Endothelial cell of umbilical vein (primary cell): Measurements from ENCODE around the gene ARSH. TPM values are rescaled to one million over a fixed set of nuclear protein-coding genes. Genes with fewer than 3 reads are reported as not detected.

Source experiments
- BruUV-seq: library from RNA; stranded (reverse); fragments of 400-500 nt; replicated peaks from 2 replicates; lab custom pipeline; 2021; lab: Mats Ljungman, UMichigan
- CTCF ChIA-PET: fragments of 300-600, 350-600 bp; sonication (Branson Sonifier 250); formaldehyde crosslinking; loops from one replicate; lab custom pipeline; 2021; ENCODE audit warnings: antibody characterized with exemption, inconsistent platforms; lab: Charles Lee
- POLR2A ChIA-PET: fragments of 300-600, 350-600 bp; sonication (Branson Sonifier 250); formaldehyde crosslinking; loops from one replicate; lab custom pipeline; 2021; ENCODE audit warnings: antibody characterized with exemption, inconsistent platforms; lab: Charles Lee
- DNase-seq: peaks from one replicate; pipeline ENCODE4 v3.0.0-alpha.2; 2011; ENCODE audit warnings: low read depth, low spot score
- FAIRE-seq: peaks from 2 replicates; lab custom pipeline; 2011; peaks lifted over from hg19 to GRCh38; lab: Jason Lieb, UNC
- H2AFZ ChIP-seq: 2 replicates; pipeline ENCODE4 v1.6.0; 2012; ENCODE audit warnings: low read depth, low read length, control low read depth, inconsistent platforms
- H3K27ac ChIP-seq: 2 replicates; pipeline ENCODE4 v1.5.1; 2011; ENCODE audit warnings: low read depth, mild to moderate bottlenecking, control low read depth, low read length, moderate library complexity; ENCODE audit not compliant: insufficient read depth
- H3K27me3 ChIP-seq, 2 experiments: 2 replicates each; pipeline versions ENCODE4 v1.6.0 to v1.6.1; 2011; ENCODE audit warnings: low read length in 2 of 2, mixed read lengths in 1 of 2; ENCODE audit not compliant: control insufficient read depth in 2 of 2, insufficient read depth in 2 of 2
- H3K36me3 ChIP-seq, 2 experiments: 2 replicates in 1 of 2; 3 replicates in 1 of 2; pipeline ENCODE4 v1.5.1; 2011; ENCODE audit warnings: low read length in 2 of 2, mild to moderate bottlenecking in 1 of 2, moderate library complexity in 1 of 2; ENCODE audit not compliant: control insufficient read depth in 2 of 2, insufficient read depth in 2 of 2; ENCODE audit errors: extremely low read depth in 1 of 2
- H3K4me1 ChIP-seq: 3 replicates; pipeline ENCODE4 v1.5.1; 2011; ENCODE audit warnings: mild to moderate bottlenecking, low read length; ENCODE audit not compliant: control insufficient read depth, insufficient read depth; ENCODE audit errors: extremely low read depth
- H3K4me2 ChIP-seq: 2 replicates; pipeline ENCODE4 v1.6.1; 2011; ENCODE audit warnings: low read length, control low read depth, mixed read lengths; ENCODE audit not compliant: insufficient read depth
- H3K4me3 ChIP-seq, 3 experiments: fragments of 200-600 bp in 1 of 3; sonication (generic), shearing (Covaris generic) in 1 of 3; replicated peaks in 1 of 3; 2 replicates each; pipeline ENCODE4 v1.5.1; 2011 to 2016; ENCODE audit warnings: control low read depth in 3 of 3, low read length in 3 of 3, mild to moderate bottlenecking in 2 of 3, inconsistent platforms in 1 of 3, low read depth in 1 of 3, moderate library complexity in 1 of 3; ENCODE audit not compliant: insufficient read depth in 1 of 3
- H3K79me2 ChIP-seq: 2 replicates; pipeline ENCODE4 v1.6.0; 2012; ENCODE audit warnings: low read length, inconsistent platforms; ENCODE audit not compliant: control insufficient read depth, insufficient read depth
- H3K9ac ChIP-seq: replicated peaks from 2 replicates; pipeline ENCODE3; 2011; ENCODE audit warnings: low read length, control low read depth; ENCODE audit not compliant: insufficient read depth; ENCODE audit errors: extremely low read depth
- H3K9me1 ChIP-seq: replicated peaks from 3 replicates; pipeline ENCODE4 v1.6.0; 2011; ENCODE audit warnings: mild to moderate bottlenecking, low read length; ENCODE audit not compliant: control insufficient read depth, insufficient read depth; ENCODE audit errors: extremely low read depth
- H3K9me3 ChIP-seq: replicated peaks from 2 replicates; pipeline ENCODE4 v1.5.1; 2012; ENCODE audit warnings: low read length, inconsistent platforms; ENCODE audit not compliant: control insufficient read depth, insufficient read depth
- H4K20me1 ChIP-seq: replicated peaks from 2 replicates; pipeline ENCODE3; 2011; ENCODE audit warnings: mild to moderate bottlenecking, low read length; ENCODE audit not compliant: control insufficient read depth, insufficient read depth; ENCODE audit errors: extremely low read depth
- EZH2 ChIP-seq: IDR thresholded peaks from 2 replicates; pipeline ENCODE4 v1.6.1; 2012; ENCODE audit warnings: borderline replicate concordance, low read depth, mild to moderate bottlenecking, moderate library complexity, low read length, inconsistent platforms; ENCODE audit not compliant: severe bottlenecking
- FOS ChIP-seq: IDR thresholded peaks from 2 replicates; pipeline ENCODE4 v1.6.1; 2011; ENCODE audit warnings: mild to moderate bottlenecking, low read length, moderate library complexity, borderline replicate concordance; ENCODE audit not compliant: insufficient read depth
- GATA2 ChIP-seq: IDR thresholded peaks from 2 replicates; pipeline ENCODE4 v1.7.0; 2011; ENCODE audit warnings: low read depth, mild to moderate bottlenecking, moderate library complexity, mixed read lengths, low read length; ENCODE audit not compliant: insufficient read length, insufficient read depth
- JUN ChIP-seq: IDR thresholded peaks from 2 replicates; pipeline ENCODE4 v1.6.1; 2011; ENCODE audit warnings: borderline replicate concordance, low read depth; ENCODE audit not compliant: insufficient read length, insufficient read depth
- MYC ChIP-seq: IDR thresholded peaks from one replicate; pipeline ENCODE4 v1.6.1; 2011; ENCODE audit warnings: mild to moderate bottlenecking, low read depth, low read length
- POLR2A ChIP-seq: IDR thresholded peaks from 2 replicates; pipeline ENCODE4 v1.6.1; 2012; ENCODE audit warnings: low read depth, mild to moderate bottlenecking, control low read depth, low read length
- POLR2AphosphoS5 ChIP-seq: IDR thresholded peaks from 2 replicates; pipeline ENCODE4 v1.6.1; 2012; ENCODE audit warnings: low read depth, mild to moderate bottlenecking, control low read depth, low read length, moderate library complexity; ENCODE audit not compliant: insufficient read depth
- dilution Hi-C: fragments of 300-500 bp; cut with MboI; formaldehyde crosslinking; loops from one replicate; pipeline ENCODE4 v1.15.0; 2019; ENCODE audit warnings: low sequenced_read_pairs; ENCODE audit not compliant: extremely low pct_ligation_motif_present
- intact Hi-C: fragments of 100-400 bp; cut with micrococcal nuclease; formaldehyde crosslinking; loops from one replicate; pipeline ENCODE4 v1.10.0; 2022
- polyA plus RNA-seq, 4 experiments: library from polyadenylated mRNA; depleted of rRNA in 3 of 4; stranded (reverse) in 3 of 4; unstranded in 1 of 4; fragments of >200 nt; gene quantifications; 2 replicates each; pipeline versions ENCODE4 v1.2.1 to v1.2.3, GENCODE V29; 2011 to 2012; ENCODE audit warnings: missing spikeins in 1 of 4
- total RNA-seq: library from RNA; stranded (reverse); gene quantifications from 2 replicates; pipeline ENCODE4 v1.2.3, GENCODE V29; 2021
- TF ChIP-seq, protein P1 (sequence below): IDR thresholded peaks from 2 replicates; pipeline ENCODE4 v1.6.1; 2011; ENCODE audit not compliant: insufficient read depth, insufficient read length
- TF ChIP-seq, protein P2 (sequence below), 2 donors: IDR thresholded peaks; 1 replicate in 1 of 2; 2 replicates in 1 of 2; pipeline ENCODE4 v1.5.1; 2011; ENCODE audit warnings: low read length in 2 of 2, mild to moderate bottlenecking in 2 of 2, moderate library complexity in 2 of 2, control low read depth in 1 of 2, inconsistent platforms in 1 of 2, low read depth in 1 of 2; ENCODE audit not compliant: insufficient read depth in 1 of 2; ENCODE audit errors: extremely low read depth in 1 of 2

The ARSH gene
- total and polyA plus RNA-seq, 2 donors (not counting 3 experiments of a cell fraction or from before 2014, with no cell fraction given): not detected

DNA sequence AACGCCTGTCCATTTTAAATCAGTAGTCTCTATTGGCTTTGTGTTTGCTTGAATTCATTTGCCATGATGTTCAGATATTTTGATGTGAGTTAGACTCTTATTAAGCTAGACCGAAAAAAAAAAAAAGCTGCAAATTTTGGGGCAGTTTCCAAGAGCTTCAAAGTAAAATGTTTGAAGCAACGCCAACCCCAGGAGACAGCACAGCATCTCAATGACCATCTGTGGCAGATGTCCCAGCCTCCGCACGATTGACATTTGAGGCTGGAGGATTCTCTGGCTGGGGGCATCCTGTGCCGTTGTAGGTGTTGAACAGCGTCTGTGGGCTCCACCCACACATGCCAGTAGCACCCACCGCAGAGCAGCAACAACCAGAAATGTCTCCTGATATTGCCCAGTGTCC is 17.8 kb downstream of the ARSH start:
- H3K4me2 ChIP-seq: no peak overlapping the region
- H3K9ac ChIP-seq: no peak overlapping the region
- H3K4me3 ChIP-seq: no peak overlapping the region
- H3K27ac ChIP-seq: no peak overlapping the region
- DNase-seq (no peak), FAIRE-seq (no peak)
- no peaks in the 10 kb centered on the region for H3K27me3 ChIP-seq
- H3K79me2 ChIP-seq: no peaks in the 10 kb centered on the region
- no peaks in the 10 kb centered on the region for H4K20me1 ChIP-seq
- dilution Hi-C loops (no loop called here), intact Hi-C loops (no loop called here)
- CTCF ChIA-PET: no interaction called here
- H3K4me1 ChIP-seq: no peaks in the 10 kb centered on the region
- no peak overlapping the region for H2AFZ ChIP-seq
- H3K9me3 ChIP-seq: no peaks in the 10 kb centered on the region
- POLR2A ChIA-PET: no interaction called here
- BruUV-seq: no TSS peak
- H3K36me3 ChIP-seq: no peaks in the 10 kb centered on the region
- TF ChIP-seq POLR2A (no peak), FOS (no peak), GATA2 (no peak), JUN (no peak), POLR2AphosphoS5 (no peak), MYC (no peak), EZH2 (no peak)
- TF ChIP-seq, protein P1, sequence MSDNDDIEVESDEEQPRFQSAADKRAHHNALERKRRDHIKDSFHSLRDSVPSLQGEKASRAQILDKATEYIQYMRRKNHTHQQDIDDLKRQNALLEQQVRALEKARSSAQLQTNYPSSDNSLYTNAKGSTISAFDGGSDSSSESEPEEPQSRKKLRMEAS: no peak
- TF ChIP-seq, protein P2, sequence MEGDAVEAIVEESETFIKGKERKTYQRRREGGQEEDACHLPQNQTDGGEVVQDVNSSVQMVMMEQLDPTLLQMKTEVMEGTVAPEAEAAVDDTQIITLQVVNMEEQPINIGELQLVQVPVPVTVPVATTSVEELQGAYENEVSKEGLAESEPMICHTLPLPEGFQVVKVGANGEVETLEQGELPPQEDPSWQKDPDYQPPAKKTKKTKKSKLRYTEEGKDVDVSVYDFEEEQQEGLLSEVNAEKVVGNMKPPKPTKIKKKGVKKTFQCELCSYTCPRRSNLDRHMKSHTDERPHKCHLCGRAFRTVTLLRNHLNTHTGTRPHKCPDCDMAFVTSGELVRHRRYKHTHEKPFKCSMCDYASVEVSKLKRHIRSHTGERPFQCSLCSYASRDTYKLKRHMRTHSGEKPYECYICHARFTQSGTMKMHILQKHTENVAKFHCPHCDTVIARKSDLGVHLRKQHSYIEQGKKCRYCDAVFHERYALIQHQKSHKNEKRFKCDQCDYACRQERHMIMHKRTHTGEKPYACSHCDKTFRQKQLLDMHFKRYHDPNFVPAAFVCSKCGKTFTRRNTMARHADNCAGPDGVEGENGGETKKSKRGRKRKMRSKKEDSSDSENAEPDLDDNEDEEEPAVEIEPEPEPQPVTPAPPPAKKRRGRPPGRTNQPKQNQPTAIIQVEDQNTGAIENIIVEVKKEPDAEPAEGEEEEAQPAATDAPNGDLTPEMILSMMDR (IDR thresholded peaks at IDR 0.05; ENCODE audit: extremely low read depth in 1 of 2, insufficient read depth in 1 of 2, low read depth in 1 of 2, low read length in 2 of 2): no peak
- H3K9me1 ChIP-seq: no peaks in the 10 kb centered on the region
